OCI-LY1 (cell line): ENCODE data around the gene TIPIN.

Source experiments
- EZH2 ChIP-seq: fragments of 200-600 bp; sonication (generic), shearing (Covaris generic); IDR thresholded peaks from 2 replicates; pipeline ENCODE4 v1.8.0; 2017; ENCODE audit warnings: borderline replicate concordance, mixed run types, mild to moderate bottlenecking, antibody characterized with exemption, low read length, moderate library complexity, mixed read lengths
- TF ChIP-seq, protein P1 (sequence below): fragments of 200-600 bp; sonication (generic), shearing (Covaris generic); IDR thresholded peaks from 2 replicates; pipeline ENCODE4 v1.5.1; 2017; ENCODE audit warnings: mild to moderate bottlenecking, antibody characterized with exemption, low read length, moderate library complexity, mixed read lengths

DNA sequence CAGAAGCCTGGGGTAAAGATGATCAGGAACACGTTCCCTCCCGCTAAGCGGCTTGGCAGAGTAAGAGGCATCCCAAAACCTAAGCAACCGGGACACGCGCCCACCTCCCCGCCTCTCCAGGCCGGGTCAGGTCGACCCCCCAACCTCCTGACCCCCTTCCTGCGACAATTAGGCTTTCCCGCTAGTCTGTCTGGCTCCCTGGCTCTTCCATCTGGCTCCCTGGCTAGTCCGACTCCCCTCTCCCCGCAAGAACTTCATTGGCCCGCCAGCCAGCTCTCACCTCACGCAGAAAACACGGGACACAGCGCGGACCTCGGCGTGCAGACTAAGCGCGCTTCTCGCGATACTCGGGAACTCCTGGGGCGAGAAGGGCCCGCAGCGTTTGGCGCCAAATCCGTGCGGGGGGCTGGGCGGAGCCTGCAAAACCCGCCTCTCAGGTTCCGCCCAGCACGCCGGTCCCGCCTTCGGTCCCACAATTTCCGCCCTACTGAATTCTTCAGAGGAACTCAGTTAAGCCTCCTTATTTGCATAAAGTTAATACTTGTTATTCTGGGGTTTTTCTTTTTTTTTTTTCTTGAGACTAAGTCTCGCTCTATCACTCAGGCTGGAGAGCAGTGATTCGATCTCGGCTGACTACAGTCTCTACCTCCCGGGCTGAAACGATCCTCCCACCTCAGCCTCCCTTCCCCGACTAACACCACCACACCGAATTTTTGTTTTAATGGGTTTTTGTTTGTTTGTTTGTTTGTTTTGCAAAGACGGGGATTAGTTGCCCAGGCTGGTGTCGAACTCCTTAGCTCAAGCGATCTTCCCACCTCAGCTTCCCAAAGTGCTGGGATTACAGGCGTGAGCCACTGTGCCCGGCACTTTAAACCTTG, at the start of gene TIPIN:
- no peak for TF ChIP-seq EZH2
- TF ChIP-seq, protein P1, sequence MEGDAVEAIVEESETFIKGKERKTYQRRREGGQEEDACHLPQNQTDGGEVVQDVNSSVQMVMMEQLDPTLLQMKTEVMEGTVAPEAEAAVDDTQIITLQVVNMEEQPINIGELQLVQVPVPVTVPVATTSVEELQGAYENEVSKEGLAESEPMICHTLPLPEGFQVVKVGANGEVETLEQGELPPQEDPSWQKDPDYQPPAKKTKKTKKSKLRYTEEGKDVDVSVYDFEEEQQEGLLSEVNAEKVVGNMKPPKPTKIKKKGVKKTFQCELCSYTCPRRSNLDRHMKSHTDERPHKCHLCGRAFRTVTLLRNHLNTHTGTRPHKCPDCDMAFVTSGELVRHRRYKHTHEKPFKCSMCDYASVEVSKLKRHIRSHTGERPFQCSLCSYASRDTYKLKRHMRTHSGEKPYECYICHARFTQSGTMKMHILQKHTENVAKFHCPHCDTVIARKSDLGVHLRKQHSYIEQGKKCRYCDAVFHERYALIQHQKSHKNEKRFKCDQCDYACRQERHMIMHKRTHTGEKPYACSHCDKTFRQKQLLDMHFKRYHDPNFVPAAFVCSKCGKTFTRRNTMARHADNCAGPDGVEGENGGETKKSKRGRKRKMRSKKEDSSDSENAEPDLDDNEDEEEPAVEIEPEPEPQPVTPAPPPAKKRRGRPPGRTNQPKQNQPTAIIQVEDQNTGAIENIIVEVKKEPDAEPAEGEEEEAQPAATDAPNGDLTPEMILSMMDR, result no peak
